Nucleus accumbens (tissue), 56 donors: ENCODE measurements around the gene HLA-DMB.

Source experiments
- DNase-seq, 56 donors: peaks; one replicate each; lab custom pipeline; 2025; lab: John Stamatoyannopoulos, UW

HLA-DMB gene

DNA sequence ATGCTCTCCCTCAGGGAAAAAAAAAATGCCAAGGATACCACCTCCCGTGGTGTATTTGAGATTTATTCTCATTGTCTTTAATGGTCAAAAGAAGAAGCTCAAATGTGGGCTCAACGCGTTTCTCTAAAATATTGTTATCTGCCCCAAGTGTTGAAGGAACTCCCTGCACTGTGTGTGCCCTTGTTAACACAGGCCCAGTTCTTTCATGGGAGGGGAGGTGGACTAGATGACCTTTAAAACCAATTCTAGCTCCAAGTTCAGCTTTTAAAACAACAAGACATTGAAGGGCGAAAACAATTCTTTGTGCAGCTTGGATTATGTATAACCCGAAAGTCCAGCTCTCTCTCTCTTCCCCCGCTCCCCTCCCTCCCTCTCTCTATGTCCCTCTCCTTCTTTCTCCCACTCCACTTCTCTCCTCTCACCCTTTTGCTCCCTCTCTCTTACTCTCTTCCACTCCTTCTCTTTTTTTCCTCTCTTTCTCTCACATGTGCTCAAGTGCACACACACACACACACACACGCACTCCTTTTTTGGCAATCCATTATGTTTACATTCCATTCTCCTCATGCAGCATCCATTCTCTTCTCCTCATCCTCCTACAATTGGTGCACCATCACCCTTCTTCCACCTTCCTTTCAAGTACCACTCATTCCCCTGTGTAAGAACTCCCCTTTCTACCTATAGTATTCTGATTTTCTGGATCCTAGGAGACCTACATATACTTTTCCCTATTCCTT is 8.5 kb downstream of the HLA-DMB start:
- DNase-seq, result no peak

DNA sequence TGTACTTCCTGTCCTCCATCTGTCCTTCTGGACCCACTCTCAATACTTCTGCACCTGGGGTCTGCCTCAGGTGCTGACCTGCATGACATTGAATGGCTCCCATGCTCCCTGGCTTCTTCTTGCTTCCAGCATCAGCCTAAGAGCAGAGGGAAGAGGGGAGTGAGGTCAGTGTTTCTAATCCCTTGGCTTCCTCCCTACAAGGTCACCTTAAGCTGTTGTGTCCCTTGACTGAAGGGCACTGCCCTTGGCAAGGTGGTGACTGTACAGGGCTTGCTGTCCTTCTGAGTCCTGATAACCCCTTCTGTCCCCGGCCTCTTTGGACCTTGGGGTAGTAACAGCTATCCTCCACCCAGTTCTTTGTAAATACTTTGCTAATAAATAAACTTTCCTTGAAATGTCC is 9.6 kb downstream of the HLA-DMB start:
- DNase-seq, result no peak

DNA sequence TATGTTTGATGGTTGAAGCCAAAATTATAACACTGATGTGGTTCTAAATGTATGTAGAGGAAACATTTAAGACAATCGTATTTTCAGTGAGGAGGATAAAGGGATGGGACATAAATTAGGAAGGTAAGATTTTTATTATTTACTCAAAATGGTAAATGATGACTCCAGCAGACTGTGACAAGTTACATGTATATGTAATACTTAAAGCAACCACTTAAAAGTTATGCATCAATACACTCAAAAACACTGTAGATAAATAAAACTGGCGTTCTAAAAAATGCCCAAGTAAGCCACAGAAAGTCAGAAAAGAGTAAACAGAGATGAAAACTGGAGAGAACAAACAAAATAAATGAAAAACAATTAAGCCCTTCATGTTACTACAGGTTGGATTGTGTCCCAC is 18.7 kb downstream of the HLA-DMB start:
- no peak for DNase-seq

- no peak for DNase-seq
Measured at GRCh38 chr6:32920715-32921114, 20.1 kb downstream of the HLA-DMB start.

DNA sequence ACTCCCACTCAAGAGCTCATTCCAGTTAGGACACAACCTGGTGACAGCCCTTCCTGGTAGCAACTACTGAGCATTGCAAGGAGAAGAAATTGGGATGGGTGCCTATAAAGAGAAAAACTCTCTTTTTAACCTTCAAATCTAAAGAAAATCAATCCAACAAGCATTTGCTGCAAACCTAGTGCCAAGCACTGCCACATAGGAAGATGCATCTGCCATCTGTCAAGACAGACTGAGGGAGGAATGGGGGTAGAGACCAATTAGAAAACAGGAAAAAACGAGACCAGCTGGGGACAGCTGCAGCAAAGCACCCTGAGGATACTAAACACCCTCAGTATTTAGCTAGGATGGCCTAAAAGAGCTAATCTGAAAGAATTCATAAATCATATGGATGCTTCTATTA is 27.9 kb downstream of the HLA-DMB start:
- no peak for DNase-seq

DNA sequence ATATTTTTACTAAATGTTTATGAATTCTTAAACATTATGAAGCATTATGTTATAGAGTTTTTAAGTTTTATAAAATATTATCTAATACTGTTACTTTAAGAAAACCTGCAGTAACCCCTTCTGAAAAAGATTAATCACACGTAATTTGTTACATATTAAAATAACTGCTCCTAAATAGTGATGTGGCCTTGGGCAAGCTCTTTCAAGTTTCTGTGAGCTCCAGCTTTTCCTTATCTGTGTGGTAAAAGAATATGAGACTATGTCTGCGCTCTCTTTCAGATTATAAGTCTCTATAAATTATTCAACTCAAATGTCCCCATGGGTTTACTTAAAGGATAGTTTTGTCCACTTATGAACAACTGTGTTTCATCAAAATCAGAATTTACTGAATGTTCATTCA is 31.9 kb downstream of the HLA-DMB start:
- DNase-seq, result no peak

GRCh38 chr6:32906539-32906938 is 34.3 kb downstream of the HLA-DMB start:
- DNase-seq, result no peak

DNA sequence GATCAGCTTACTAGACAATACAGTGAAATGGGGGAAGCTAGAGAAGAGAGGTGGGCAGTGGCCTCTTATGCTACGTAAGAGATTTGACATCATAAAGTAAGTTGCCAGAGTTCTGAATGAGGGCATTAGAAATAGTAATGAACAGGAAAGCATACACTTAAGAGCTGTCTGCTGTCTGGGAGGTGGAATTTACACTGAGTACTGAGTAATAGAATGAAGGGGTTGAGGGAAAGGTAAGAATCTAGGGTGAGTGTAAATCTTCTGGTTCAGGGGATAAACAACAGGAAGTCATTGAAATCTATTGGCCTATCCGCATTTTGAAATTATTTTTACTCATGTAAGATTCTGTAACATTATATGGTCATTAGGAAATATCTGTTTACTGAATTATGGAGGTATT is 35.8 kb downstream of the HLA-DMB start:
- no peak for DNase-seq

GRCh38 chr6:32903952-32904351 is 36.9 kb downstream of the HLA-DMB start:
- no peak for DNase-seq

- no peak for DNase-seq
Measured at GRCh38 chr6:32895006-32895345, 45.9 kb downstream of the HLA-DMB start.

GRCh38 chr6:32894085-32895005 is 46.5 kb downstream of the HLA-DMB start:
- peak; percentile 31 to 95 (median 87) for DNase-seq

DNA sequence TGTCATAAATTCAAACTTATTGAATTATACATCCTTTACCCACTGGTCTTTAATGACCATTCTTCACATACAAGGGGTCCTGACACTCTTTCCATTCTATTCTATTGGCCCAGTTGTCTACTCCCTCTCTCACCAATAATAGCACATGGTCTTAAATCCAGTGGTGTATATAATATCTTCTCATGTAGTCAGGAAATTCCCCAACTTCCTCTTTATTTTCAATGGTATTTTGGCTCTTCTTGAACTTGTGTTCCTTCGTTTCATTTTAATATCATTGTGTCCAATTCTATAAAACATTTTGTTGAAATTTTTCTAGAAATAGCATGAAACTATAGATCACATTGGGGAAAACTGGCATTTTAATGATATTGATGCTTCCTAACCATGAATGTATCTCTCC is 50.0 kb downstream of the HLA-DMB start:
- DNase-seq, result no peak

GRCh38 chr6:32889533-32889932 is 51.3 kb downstream of the HLA-DMB start:
- DNase-seq, result no peak

- DNase-seq, result no peak
Measured at GRCh38 chr6:32888576-32888975, 52.3 kb downstream of the HLA-DMB start.

GRCh38 chr6:32887616-32888015 is 53.2 kb downstream of the HLA-DMB start:
- DNase-seq, result no peak

GRCh38 chr6:32886681-32887383 is 54.0 kb downstream of the HLA-DMB start:
- peak in 3 of 56 donors; percentile 1 to 46 (median 11) for DNase-seq

- DNase-seq, result no peak
Measured at GRCh38 chr6:32885698-32886286, 55.0 kb downstream of the HLA-DMB start.
